HEK293T (cell line): ENCODE results near the gene TOX4.

Experiments used
- ARNT ChIP-seq: fragments of 450-650 bp; IDR thresholded peaks from 2 replicates; pipeline ENCODE4 v1.6.1; 2017; ENCODE audit warnings: mild to moderate bottlenecking
- CTBP1 ChIP-seq: fragments of 450-650 bp; IDR thresholded peaks from 2 replicates; pipeline ENCODE4 v1.6.1; 2016; ENCODE audit warnings: borderline replicate concordance
- FOXK2 ChIP-seq: fragments of 450-650 bp; IDR thresholded peaks from 2 replicates; pipeline ENCODE4 v1.6.1; 2016; ENCODE audit warnings: mild to moderate bottlenecking
- FOXM1 ChIP-seq: fragments of 450-650 bp; IDR thresholded peaks from 2 replicates; pipeline ENCODE4 v1.6.1; 2017; ENCODE audit warnings: mild to moderate bottlenecking, borderline replicate concordance
- HDGF ChIP-seq: fragments of 450-650 bp; IDR thresholded peaks from 2 replicates; pipeline ENCODE4 v1.6.1; 2017; ENCODE audit warnings: antibody characterized with exemption, borderline replicate concordance
- L3MBTL2 ChIP-seq: fragments of 450-650 bp; conservative IDR thresholded peaks from 2 replicates; pipeline ENCODE4 v1.6.1; 2016; ENCODE audit warnings: mild to moderate bottlenecking
- LEF1 ChIP-seq: fragments of 450-650 bp; IDR thresholded peaks from 2 replicates; pipeline ENCODE4 v1.6.1; 2017; ENCODE audit warnings: mild to moderate bottlenecking, borderline replicate concordance
- SP1 ChIP-seq: fragments of 450-650 bp; IDR thresholded peaks from 2 replicates; pipeline ENCODE4 v1.6.1; 2017
- SUZ12 ChIP-seq: fragments of 450-650 bp; IDR thresholded peaks from 2 replicates; pipeline ENCODE4 v1.6.1; 2016; ENCODE audit warnings: mild to moderate bottlenecking
- TARDBP ChIP-seq: fragments of 450-650 bp; IDR thresholded peaks from 2 replicates; pipeline ENCODE4 v1.6.1; 2016

GRCh38 chr14:21525571-21525961 lies 48.6 kb downstream of the TOX4 start:
- TF ChIP-seq SUZ12 (no peak), TARDBP (no peak), HDGF (no peak), LEF1 (no peak), CTBP1 (no peak), SP1 (no peak), FOXK2 (no peak), L3MBTL2 (no peak), FOXM1 (no peak), ARNT (no peak)
